Renal cortical epithelial cell (primary cell): ENCODE data around the gene LAMB1. TPM values are rescaled to one million over a fixed set of nuclear protein-coding genes. Genes with fewer than 3 reads are reported as not detected.
"Not testable (repeated sequence)": the region's sequence is repeated elsewhere in the genome, so short reads cannot be mapped to it uniquely, and the experiment has no call there.

Experiments
- DNase-seq: peaks from one replicate; pipeline ENCODE4 v3.0.0-alpha.2; 2011; ENCODE audit warnings: low read depth
- total RNA-seq: library from RNA; depleted of rRNA; stranded (reverse); fragments of >200 nt; gene quantifications from 2 replicates; pipeline ENCODE4 v1.2.3, GENCODE V29; 2014

Gene LAMB1
- total RNA-seq, 1 donor from 2014 or later = 329 TPM

DNA sequence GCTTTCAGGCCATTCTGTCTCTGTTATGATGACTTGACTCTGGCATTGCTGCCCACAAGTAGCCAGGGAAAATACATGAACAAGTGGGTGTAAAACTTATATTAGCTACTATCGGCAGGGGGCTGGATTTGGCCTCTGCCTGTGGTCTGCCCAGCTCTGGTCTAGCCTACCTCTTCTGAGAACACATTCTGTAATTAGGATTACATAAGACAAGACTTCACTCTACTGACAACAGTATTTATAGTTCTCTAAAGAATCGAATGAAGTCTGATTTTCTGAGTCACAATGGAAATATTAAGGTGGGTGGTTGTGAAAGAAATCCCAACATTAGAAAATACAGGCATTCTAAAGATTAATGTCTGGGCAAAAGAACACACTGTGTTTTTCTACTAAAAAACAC, 56.5 kb downstream of the LAMB1 start:
- DNase-seq = peak; percentile 48

DNA sequence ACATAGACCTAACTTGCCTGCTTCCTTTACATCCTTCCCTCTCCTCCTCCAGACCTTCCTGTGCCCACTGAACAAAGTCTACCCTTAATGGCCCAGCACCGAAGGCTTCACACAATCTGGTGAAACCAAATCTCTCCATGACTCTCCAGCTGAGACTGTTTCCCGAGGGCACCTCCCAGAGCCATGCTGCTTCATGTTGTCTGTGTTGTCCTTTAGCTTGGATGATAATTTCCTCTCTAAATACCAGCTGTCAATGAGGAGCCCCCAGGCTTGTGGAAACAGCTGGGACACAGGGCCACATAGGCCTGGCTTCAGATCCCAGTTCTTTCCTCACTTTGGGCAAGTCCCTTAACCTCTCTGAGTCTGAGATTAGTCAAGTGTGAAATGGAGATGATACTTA, 57.6 kb downstream of the LAMB1 start:
- DNase-seq = no peak

DNA sequence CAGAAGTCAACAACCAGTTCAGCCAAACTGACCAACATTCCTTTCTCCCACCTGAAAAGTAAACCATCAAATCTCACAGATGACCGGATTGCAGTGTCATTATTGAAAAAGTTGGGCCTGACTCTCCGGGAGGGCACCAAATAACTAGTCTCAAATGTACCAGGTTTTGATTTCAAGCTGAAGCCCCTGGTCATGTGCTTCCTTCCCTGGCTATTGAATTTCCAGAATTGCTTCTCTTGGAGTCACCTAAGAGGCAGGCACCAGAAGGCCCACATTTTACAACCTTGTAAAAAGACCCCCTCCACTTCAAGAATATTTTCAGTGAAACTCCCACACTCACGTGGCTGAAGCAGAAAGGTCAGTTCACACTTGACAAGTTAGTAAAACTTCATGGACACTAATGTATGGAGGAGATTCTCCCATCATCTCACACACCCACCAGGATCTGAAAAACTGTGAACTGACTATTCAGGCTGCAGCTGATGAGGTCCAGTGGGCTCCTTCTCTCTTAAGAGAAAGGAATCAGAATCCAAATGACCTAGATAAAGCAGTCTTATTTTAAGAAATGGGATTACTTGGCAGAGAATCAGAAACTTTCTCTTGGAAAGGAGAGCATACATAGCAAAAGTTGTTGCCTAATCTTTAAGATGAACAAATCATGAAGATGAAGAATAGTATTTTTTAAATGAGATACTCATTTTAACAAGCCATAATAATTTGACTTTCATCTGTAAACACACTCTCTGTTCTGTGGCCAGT, 58.4 kb downstream of the LAMB1 start:
- DNase-seq = no peak

DNA sequence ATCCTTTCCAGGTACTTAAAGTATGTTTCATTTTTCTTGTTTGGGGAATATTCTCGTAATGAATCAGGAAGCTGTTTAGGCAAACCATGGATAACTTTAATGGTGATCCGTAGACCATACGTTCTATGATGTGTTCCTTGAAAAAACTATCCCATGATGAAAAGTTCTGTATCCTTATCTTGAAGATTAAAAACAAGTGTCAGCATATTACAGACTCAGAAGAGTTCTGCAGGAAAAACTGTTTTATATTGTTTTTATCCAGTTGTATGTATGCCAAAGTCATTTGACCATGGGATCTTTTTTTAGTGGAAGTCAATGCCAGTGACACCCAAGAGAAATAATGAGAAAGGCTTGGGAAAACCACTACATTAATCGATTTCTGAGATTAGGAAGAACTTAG, 59.9 kb downstream of the LAMB1 start:
- no peak for DNase-seq

DNA sequence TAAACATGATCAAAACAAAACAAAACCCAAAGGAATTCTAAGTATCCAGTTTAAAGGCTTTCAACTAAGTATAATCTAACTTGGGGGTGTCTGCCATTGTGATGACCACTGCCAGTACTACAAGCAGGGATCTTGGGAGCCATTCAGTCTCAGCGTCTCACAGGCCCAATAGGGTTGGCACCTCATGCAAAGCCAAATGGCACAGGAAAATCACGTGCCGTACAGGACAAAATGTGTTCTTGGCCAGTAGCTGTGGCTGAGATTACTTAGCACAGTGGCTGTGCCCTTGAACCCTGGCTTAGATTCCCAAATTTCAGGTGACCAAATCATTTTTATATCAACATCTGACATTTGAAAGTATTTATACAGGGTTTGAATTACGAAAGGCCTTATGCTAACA, 62.0 kb downstream of the LAMB1 start:
- DNase-seq = no peak

DNA sequence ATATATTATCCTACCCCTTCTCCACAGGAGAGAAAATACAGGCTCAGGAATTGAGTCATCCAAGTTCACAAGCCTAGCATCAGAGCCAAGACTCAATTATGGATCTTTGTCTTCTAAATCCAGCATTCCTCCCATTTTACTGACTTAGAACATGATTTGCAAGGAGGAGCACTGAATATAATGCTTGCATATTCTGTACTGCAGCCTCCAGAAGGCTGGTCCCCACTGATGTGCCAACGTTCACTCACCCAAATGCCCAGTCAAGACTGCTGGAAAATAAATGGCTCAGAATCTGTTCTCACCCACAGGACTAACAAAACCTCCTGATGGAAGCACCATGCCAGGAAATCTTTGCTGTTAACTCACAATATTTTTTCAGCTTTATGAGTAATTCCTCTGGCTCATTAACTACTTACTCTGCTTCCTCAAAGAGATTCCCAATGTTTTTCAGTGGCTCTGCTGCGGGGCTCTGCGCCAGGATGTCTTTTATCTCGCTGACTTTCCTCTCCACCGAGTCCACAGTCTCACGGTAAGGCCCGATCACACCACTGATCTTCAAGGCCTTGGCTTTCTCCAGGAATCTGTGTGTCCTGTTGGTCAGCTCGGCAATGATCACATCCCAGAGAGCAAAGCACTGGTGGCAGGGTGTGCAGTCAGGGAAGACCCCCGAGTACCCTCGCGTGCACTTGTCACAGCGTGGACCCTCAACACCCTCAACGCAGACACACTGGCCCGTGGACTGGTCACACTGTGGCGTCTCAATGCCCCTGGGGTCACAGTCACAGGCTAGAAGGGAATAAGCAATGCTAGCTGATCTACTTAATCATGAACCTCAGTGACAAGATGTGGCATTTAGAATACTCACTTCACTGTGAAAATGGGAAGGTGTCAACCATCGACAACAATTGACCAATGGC, 63.1 kb downstream of the LAMB1 start:
- peak; percentile 83 for DNase-seq

DNA sequence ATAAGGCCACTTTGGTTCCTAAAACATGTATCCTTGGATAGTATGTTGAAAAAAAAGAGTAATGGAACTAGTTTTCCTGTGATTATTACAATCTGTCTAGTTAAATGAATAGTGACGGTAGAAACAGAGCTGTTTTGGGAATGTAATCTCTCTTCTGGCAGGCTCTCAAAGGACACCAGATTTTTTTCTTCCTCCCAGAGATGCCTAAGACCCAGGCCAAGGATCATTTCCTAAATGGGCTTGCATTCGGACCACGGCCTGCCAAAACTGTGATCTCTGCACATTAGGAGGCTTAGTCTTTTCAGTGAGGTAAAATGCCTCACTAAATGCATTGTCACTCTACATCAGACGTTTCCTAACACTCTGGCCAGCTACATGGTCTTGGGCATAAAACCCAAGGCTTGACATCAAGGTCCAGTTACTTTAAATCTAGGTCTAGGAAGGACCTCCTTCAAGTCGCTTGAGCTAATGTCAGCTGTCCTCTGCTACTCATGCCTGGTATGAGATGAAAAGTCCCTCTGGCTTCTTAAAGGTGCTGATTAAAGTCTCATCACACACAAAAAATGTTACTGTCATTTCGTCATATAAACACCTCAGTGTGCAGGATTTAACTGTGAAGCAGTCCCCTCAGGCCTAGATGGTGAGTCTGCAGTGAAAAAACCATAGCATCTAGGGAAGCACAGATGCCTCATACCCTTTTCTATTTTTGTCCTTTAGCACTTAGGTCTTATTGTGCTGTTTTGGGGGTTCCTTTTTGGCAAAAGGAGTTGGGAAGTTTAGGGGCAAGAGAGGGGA, 64.3 kb downstream of the LAMB1 start:
- no peak for DNase-seq

DNA sequence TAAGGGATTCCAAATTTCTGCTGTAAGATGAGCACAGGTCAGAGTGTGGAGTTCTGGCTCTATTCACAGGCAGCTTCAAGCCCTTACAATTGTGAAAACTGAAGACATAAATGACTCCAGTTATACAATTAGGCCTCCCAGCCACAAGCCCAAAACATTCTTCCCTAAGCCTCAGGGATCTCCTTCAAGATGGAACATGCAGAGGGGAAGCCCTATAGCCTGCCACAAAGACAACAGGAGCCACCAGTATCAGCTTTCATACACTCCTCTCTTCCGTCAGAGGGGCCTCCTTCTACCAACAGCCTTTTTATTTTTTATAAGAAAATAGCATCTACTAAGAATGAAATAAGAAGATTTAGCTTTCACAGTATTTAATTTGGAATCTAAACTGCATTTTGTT, 65.4 kb downstream of the LAMB1 start:
- DNase-seq = no peak

DNA sequence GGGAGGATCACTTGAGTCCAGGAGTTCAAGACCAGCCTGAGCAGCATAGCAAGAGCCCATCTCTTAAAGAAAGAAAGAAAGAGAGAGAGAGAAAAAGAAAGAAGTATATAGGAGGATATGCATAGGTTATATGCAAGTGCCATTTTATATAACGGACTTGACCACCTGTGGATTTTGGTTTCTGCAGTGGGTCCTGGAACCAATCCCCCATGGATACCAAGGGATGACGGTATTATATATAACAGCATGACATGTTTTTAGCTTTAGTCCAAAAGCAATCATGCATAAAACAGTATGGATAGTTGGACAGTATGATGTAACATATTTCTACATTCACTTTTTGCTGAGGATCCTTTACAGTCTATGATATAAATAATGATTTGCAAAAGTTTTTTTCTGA, 66.6 kb downstream of the LAMB1 start:
- no peak for DNase-seq

DNA sequence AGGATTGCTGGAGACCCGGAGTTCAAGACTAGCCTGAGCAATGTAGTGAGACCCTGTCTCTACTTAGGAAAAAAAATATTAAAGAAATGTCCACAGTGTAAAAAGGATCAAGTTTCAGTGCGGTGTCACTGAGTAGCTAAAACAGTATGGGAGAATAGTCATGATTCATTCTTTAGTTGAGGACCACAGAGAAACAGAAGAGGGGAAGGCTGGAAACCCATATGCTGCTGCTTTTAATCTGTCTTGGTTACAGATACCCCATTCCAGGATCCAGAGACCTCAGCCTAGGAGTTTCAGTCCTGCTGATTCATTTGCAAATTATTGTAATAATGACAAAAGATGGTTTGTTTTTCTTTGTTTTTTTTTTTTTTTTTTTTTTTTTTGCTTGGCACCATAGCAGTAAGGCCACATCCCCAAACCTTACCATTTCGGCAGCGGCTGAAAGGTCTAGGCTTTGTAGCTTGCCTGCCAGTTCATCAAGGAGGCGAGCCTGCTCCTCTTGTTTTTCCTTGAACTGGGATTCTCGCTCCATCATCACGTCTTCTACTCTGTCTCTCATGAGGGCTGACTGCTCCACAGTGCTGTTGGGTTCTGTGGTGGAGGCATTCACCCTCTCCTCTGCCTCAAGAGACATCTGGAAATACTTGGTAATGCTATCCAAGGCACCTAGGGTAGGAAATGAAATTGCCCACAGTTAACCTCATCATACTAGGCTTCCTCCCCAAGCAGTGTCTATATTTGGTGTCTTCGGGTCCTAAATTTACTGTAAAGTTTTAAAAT, 67.8 kb downstream of the LAMB1 start:
- DNase-seq = peak; percentile 14

DNA sequence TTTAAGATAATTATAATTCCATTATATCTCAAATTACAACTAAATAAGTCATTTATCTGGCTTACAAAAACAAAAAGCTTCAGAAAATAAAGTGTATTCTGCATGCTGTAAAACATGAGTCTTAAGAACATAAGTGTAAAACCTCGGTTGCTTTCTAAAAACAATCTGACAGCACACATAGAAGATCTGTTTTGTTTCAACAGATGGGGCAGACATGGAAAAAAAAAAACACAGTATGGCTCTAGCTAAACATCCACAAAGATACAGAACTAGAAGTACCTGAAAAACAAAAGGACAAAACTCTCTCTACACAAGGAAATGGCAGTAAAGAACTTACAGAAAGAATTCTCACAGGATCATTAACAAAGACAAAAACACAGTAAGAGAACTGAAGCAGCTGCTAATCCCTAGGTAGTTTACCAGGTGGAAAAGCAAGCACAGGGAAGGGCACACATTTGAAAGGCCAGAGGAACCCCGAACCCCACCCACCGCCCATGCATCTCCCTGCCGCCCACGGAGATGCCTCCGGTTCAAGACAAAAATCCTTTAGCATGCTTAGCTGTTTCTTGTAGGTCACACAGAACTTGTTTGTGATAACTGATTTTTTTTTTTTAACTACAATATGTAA, 69.5 kb downstream of the LAMB1 start:
- peak; percentile 16 for DNase-seq

DNA sequence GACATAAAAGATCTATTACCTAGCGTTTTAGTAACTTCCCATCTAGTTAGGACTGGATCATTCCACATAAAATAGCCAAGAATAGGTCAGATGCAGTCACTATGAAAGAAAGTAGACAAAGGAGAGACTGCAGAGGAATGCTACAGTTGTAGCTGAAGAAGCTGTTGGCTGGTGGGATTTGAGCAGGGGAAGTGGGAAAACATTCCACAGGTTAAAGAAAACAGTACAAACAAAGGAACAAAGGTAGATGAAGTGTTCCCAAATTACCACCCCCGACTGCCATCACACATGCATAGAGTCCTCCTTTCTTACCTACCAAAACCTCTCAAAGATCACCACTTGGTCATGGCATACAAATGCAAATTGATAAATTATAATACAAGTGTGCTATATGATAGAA, 70.2 kb downstream of the LAMB1 start:
- no peak for DNase-seq

DNA sequence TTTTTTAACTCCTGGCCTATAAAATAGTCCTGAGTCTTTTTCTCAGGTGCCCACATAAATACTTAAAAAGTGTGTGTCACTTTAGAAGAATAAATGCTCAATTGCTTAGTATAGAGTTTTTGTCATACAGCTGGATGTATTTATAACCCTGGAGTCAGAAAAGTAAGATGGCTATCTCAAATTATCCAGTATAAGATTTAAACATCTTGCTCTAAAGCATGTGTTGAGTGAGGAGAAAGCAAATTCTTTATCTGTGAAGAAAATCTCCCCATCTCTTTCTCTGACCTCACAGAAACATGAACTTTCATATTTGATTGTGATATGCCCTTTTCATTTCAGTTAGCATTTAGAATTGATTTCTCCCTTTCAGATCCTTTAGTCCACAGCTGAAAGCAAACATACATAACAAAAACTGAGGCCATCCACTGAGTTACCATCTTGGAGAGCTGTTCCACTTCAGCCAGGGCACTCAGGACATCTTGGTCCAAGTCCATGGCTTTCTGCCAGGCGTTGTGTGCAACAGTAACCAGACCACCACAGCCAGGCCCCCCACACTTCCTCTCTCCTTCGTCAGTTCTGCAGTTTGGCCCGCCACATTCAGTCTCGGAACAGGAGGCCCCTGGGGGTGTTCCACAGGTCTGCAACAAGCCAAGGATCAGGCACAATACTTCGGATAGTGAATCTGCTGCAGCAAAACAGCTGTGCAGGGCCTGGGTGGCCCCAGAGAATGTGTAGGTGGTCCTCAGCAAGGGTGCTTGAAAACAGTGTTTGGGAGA, 71.0 kb downstream of the LAMB1 start:
- no peak for DNase-seq

DNA sequence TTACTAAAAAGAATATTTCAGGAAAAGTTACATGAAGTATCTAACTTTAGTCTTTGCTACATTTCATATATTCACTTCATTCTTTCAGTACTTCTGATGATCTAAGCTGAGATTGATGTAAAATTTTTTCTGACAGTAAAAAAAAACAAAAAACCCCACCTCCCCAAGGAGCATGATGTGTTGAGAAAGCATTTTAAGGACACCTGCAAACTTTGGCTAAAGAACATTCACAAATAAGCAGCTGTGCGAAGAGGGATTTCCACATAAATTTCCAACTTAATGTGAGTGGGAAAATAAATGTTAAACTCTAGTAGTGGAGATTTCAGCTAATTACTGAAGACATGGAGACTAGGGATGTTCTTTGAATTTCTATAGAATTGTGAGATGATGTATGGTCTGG, 76.5 kb downstream of the LAMB1 start:
- no peak for DNase-seq

DNA sequence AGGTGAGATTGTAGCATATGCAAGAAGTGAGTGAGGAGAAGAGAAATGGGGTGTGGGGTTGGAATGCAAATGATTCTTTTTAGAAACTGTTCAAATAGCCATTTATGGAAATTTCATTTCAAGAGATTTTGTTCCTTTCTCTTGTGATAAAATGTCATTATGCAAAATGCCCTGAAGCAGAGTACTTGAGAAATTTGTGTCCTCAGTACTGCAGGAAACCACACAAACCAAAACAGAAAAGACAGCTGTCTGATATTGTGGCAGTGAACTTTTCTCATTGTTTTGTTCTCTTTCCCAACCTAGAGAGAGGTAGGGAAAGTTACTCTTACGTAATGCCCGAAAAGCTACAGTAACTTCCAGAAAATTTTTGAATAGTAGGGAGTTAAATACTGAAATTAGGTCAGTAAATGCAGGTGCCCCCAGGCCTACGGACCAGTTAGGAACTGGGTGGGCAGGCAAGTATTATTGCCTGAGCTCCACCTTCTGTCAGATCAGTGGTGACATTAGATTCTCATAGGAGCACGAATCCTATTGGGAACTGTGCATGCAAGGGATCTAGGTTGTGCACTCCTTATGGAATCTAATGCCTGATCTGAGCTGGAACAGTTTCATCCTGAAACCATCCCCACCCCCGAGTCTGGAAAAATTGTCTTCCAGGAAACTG, 78.0 kb downstream of the LAMB1 start:
- DNase-seq = peak; percentile 25

DNA sequence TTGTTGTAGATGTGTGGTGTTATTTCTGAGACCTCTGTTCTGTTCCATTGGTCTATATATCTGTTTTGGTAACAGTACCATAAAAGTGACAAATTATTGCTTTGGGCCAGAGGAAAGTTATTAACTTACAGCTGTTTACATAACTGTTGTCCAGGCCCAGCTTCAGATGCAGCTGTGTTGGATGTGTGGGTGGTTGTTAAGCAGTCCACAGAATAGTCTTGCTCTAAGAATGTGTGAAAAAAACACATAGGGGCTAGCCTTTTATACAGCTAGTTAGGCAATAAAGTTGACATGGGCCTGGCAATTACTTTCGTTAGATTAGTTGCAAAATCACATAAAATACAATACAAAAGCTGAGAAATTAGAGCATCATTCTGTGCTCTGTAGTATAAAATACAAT, 80.1 kb downstream of the LAMB1 start:
- DNase-seq = peak; percentile 53

DNA sequence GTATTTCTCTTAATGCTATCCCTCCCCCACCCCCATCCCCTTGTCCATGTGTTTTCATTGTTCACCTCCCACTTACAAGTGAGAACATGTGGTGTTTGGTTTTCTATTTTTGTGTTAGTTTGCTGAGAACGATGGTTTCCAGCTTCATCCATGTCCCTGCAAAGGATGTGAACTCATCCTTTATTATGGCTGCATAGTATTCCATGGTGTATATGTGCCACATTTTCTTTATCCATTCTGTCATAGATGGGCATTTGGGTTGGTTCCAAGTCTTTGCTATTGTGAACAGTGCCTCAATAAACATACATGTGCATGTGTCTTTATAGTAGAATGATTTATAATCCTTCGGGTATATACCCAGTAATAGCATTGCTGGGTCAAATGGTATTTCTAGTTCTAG, 81.1 kb downstream of the LAMB1 start:
- not testable (repeated sequence) for DNase-seq

DNA sequence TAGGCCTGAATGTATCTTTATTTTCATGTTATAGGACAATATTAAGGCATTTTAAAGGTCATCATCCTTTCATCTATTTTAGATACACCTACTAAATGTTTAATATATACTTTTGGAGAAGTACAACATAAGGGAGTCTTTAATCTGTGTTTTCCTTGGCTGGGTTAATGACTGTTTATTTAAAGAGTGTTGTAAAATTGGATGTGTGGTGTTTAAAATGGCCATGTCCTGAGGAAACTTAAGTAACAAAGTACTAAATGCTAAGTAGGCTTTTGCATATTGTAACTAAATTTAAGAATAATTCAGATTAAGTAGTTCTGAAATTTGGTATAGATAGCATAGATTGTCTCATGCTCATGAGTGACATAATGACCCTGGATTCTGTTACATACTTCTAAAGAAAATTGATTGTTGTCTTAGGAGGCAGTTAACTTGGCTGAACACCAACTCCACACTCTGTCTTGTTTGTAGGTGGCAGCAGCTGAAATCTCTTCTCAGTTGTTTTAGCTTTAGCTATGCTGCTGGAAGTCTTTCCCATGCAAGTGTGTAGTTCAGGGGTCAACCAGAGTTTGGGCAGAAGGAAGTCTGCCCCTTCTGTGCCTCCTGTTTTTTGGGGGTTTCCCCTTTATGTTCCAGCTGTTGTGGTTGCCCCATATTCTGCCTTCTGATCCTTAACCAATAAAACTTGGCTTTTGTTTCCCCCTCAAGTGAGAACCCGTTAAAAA, 82.8 kb downstream of the LAMB1 start:
- peak; percentile 37 for DNase-seq

DNA sequence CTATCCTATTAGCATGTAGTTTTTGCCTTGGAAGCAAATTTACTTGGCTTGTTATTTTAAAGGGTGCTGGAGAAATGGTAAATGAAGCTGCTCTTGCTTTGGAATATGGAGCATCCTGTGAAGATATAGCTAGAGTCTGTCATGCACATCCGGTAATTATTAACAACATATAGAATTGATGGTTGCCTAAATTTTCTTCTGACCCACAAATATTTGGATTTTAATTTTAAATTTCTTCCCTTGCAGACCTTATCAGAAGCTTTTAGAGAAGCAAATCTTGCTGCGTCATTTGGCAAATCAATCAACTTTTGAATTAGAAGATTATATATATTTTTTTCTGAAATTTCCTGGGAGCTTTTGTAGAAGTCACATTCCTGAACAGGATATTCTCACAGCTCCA, 84.0 kb downstream of the LAMB1 start:
- DNase-seq = no peak
